ENCODE results near the gene CCDC57.

CCDC57 gene

GRCh38 chr17:82104797-82105416, 107.7 kb downstream of the CCDC57 start:
- H3K4me1 ChIP-seq = peaks cover 84% of the 10 kb centered on the region
- H4K20me1 ChIP-seq = no peaks in the 10 kb centered on the region
- no peak for TF ChIP-seq Cebpa-rat (IDR thresholded peaks at IDR 0.05)
- peak overlapping the region; percentile 78 for H3K27ac ChIP-seq
- no peaks in the 10 kb centered on the region for H3K36me3 ChIP-seq
- H3K9me3 ChIP-seq = no peaks in the 10 kb centered on the region
- peak overlapping the region; percentile 80 for H3K4me2 ChIP-seq
- no peak overlapping the region; the same call in 1 of the 2 replicates for H3K4me3 ChIP-seq
- H3K27me3 ChIP-seq = no peaks in the 10 kb centered on the region
- peak overlapping the region; percentile 75 for H3K9ac ChIP-seq

DNA sequence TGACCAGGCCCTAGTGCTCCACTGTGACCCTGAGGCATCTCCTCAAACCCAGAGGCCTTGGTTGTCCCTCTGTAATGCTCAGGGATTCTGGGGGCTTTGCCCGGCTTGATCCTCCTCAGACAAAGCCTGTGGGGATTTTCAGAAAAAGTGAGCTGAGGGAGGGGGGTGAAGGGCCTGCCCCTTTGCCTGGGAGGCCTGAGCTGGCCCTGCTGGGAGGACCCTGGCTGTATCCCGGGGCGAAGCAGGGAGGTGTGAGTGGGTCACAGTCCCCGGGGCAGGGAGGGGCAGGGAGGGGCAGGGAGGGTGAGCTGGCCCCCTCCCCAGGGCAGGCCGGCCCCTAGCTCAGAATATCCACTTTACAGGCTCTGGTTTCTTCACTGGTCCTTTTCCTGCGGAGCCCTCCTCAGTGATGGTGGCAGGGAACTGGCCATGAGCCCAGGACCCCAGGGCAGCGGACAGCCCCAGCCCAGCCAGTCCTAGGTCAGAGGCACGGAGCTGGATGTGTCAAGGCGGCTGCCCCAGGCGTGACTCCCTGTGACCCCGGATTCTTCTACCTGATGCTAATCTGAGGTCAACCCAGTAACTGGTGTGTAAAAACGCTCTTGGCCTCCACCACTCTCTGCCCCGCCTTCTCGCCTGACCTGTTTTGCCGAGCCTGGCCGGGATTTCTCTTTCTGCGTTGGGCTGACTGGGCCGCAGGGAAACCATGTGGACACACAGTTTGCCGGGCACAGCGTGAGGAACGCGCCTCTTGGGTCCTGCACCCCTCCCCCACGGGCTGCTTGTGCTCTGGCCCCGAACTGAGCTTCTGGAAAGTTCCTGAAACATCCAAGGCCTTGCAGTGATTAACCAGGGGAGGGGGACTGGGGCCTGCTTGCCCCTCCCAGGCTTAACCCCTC, 108.8 kb downstream of the CCDC57 start:
- no peaks in the 10 kb centered on the region for H4K20me1 ChIP-seq
- no peak overlapping the region for H3K4me3 ChIP-seq
- H3K27me3 ChIP-seq = no peaks in the 10 kb centered on the region
- no peak for TF ChIP-seq Cebpa-rat (IDR thresholded peaks at IDR 0.05)
- H3K27ac ChIP-seq = peak overlapping the region; percentile 40
- H3K4me1 ChIP-seq = peaks cover 88% of the 10 kb centered on the region
- H3K9me3 ChIP-seq = no peaks in the 10 kb centered on the region
- no peaks in the 10 kb centered on the region for H3K36me3 ChIP-seq
- H3K9ac ChIP-seq = no peak overlapping the region
- H3K4me2 ChIP-seq = peak overlapping the region; percentile 12; the same call in 1 of the 2 replicates

GRCh38 chr17:82101767-82102679, 110.6 kb downstream of the CCDC57 start:
- no peak for TF ChIP-seq Cebpa-rat (IDR thresholded peaks at IDR 0.05)
- no peaks in the 10 kb centered on the region for H3K9me3 ChIP-seq
- H3K9ac ChIP-seq = peak overlapping the region; percentile 34; the same call in 1 of the 2 replicates
- H3K4me1 ChIP-seq = peaks cover 72% of the 10 kb centered on the region
- no peaks in the 10 kb centered on the region for H3K36me3 ChIP-seq
- no peaks in the 10 kb centered on the region for H3K27me3 ChIP-seq
- H3K4me3 ChIP-seq = no peak overlapping the region
- peak overlapping the region; percentile 98; the same call in 1 of the 2 replicates for H3K4me2 ChIP-seq
- peaks cover 6% of the 10 kb centered on the region for H4K20me1 ChIP-seq
- H3K27ac ChIP-seq = peak overlapping the region; percentile 99; the same call in 1 of the 2 replicates

DNA sequence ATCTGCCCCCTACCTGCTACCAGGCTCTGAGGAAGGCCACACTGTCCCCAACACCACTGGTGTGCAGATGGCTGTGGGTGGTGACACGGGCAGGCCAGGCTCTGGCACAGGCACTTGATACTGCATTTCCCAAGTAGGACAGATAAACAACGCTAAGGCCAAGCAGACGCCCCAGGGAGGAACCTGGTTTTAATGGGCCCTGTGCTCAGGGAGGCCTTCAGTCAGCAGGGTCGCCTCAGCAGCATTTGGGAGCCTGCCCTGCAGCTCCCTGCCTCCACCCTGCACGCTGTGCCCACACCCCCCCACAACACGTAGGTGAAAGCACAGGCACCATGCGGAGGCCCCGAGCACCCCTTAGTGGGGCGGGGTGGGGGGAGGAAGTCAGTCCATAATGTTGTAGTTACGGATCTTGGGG, 111.3 kb downstream of the CCDC57 start:
- Histone ChIP-seq H3K27me3 (no peaks in the 10 kb centered on the region), H3K4me3 (no peak overlapping the region), H3K9ac (0 out of 2 replicates have a peak overlapping the region, but pooled peaks have one; percentile 34), H3K9me3 (no peaks in the 10 kb centered on the region), H3K27ac (peak overlapping the region; percentile 99), H3K4me2 (peak overlapping the region; percentile 98), H3K36me3 (peaks cover 5% of the 10 kb centered on the region), H3K4me1 (peaks cover 72% of the 10 kb centered on the region), H4K20me1 (peaks cover 13% of the 10 kb centered on the region)
- TF ChIP-seq Cebpa-rat (IDR thresholded peaks at IDR 0.05) = no peak

DNA sequence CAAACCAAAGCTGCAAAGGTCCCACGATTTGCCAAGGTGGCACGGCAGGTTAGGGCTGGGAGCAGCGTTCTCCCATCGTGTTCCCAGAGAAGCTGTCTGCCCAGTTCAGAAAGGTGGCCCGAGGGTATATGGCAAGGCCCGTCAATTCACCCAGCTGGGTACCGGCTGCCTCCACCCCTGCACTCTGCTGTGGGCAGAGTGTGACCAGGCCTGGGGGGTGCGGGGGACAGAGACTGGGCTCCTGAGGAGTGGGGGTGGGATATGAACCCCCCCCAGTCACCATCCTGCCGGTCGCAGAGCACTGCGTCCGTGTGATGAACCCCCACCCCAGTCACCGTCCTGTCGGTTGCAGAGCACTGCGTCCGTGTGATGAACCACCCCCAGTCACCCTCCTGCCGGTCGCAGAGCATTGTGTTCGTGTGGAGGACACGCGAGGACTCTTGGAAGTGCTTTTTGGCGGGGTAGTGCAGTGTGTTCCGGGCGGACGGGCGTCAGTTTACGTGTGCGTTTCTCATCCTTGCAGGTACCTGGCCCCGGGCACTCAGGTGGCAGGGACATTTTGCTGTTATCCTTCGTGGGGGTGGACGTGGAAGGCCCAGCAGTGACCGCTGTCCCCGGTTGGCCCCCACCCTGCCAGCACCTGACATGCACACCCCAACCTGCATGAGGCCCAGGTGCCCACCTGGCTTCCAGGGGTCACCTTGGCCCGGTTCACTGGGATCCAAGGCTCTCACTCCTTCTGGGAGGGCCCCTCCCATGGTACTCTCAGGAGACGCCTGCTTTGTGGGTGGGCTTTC, 111.9 kb downstream of the CCDC57 start:
- peak overlapping the region; percentile 95; the same call in 1 of the 2 replicates for H3K4me3 ChIP-seq
- H3K9ac ChIP-seq = peak overlapping the region; percentile 95
- no peak for TF ChIP-seq Cebpa-rat (IDR thresholded peaks at IDR 0.05)
- peak overlapping the region; percentile 98 for H3K4me2 ChIP-seq
- no peaks in the 10 kb centered on the region for H3K27me3 ChIP-seq
- H3K27ac ChIP-seq = peak overlapping the region; percentile 99
- peaks cover 19% of the 10 kb centered on the region for H4K20me1 ChIP-seq
- H3K4me1 ChIP-seq = peaks cover 72% of the 10 kb centered on the region
- H3K36me3 ChIP-seq = peaks cover 11% of the 10 kb centered on the region
- H3K9me3 ChIP-seq = no peaks in the 10 kb centered on the region

- H3K4me1 ChIP-seq = peaks cover 62% of the 10 kb centered on the region
- H3K4me2 ChIP-seq = peak overlapping the region; percentile 98
- peak overlapping the region; percentile 95 for H3K4me3 ChIP-seq
- H3K27ac ChIP-seq = peak overlapping the region; percentile 99
- no peaks in the 10 kb centered on the region for H3K9me3 ChIP-seq
- no peak for TF ChIP-seq Cebpa-rat (IDR thresholded peaks at IDR 0.05)
- H4K20me1 ChIP-seq = peaks cover 32% of the 10 kb centered on the region
- peaks cover 26% of the 10 kb centered on the region for H3K36me3 ChIP-seq
- H3K9ac ChIP-seq = peak overlapping the region; percentile 95
- no peaks in the 10 kb centered on the region for H3K27me3 ChIP-seq
Observed at GRCh38 chr17:82098939-82099763, 113.5 kb downstream of the CCDC57 start.

GRCh38 chr17:82098169-82098938, 114.3 kb downstream of the CCDC57 start, which contains the start of gene FASN:
FASN (minus strand) TSS chr17:82098236; CDS start chr17:82096445, 1,791 bp downstream.
- peaks cover 38% of the 10 kb centered on the region for H4K20me1 ChIP-seq
- peaks cover 54% of the 10 kb centered on the region for H3K4me1 ChIP-seq
- peak within 1 kb of the TSS; percentile 98 for H3K9ac ChIP-seq
- no peaks in the 10 kb centered on the region for H3K9me3 ChIP-seq
- H3K4me3 ChIP-seq = peak within 1 kb of the TSS; percentile 95
- peaks cover 33% of the 10 kb centered on the region for H3K36me3 ChIP-seq
- peak within 1 kb of the TSS; percentile 100 for H3K4me2 ChIP-seq
- peak within 1 kb of the TSS; percentile 99 for H3K27ac ChIP-seq
- no peak for TF ChIP-seq Cebpa-rat (IDR thresholded peaks at IDR 0.05)
- H3K27me3 ChIP-seq = no peaks in the 10 kb centered on the region

All from BLaER1 (cell line).